K562 (cell line): Measurements from ENCODE around the gene TRAF3IP3. TPM values are rescaled to one million over a fixed set of nuclear protein-coding genes. Genes with fewer than 3 reads are reported as not detected.

Experiments used
- ATAC-seq: fragments of 200-7000 bp; cut with Tn5 transposase; 3 replicates; pipeline ENCODE4 v1.9.1; 2020; ENCODE audit warnings: moderate library complexity
- BruUV-seq: library from RNA; stranded (reverse); fragments of 400-500 nt; replicated peaks from 2 replicates; lab custom pipeline; 2021; lab: Mats Ljungman, UMichigan
- CTCF ChIA-PET: fragments of 300-600 bp; formaldehyde crosslinking; extraction: SDS; loops from one replicate; lab custom pipeline; 2021; ENCODE audit warnings: low intra/inter-chr PET ratio; lab: Yijun Ruan, JAX
- POLR2A ChIA-PET: fragments of 300-600, 350-650 bp; sonication (Branson Sonifier 250); formaldehyde crosslinking; extraction: SDS; loops from one replicate; lab custom pipeline; 2021; ENCODE audit warnings: antibody characterized with exemption, inconsistent platforms; lab: Yijun Ruan, JAX
- DNase-seq, 4 experiments: peaks; one replicate each; pipeline versions ENCODE4 v3.0.0 to v3.0.0-alpha.2; 2011 to 2018; ENCODE audit warnings: low spot score in 3 of 4, mixed read lengths in 3 of 4; ENCODE audit errors: extremely low read depth in 1 of 4
- FAIRE-seq: peaks from 2 replicates; lab custom pipeline; 2011; peaks lifted over from hg19 to GRCh38; lab: Jason Lieb, UNC
- H2AFZ ChIP-seq: 2 replicates; pipeline ENCODE4 v1.6.0; 2011; ENCODE audit warnings: low read depth, low read length, control low read depth, inconsistent platforms
- H3K27ac ChIP-seq: fragments of 200-600 bp; 3 replicates; pipeline ENCODE4 v1.8.0; 2011; ENCODE audit warnings: low read depth, mild to moderate bottlenecking, control low read depth, inconsistent platforms, low read length, moderate library complexity, mixed read lengths; ENCODE audit errors: extremely low read depth
- H3K27me3 ChIP-seq, 2 experiments: fragments of 300-600 bp in 1 of 2; 2 replicates in 1 of 2; 3 replicates in 1 of 2; pipeline versions ENCODE4 v1.6.0 to v1.8.0; 2011; ENCODE audit warnings: inconsistent platforms in 2 of 2, low read length in 2 of 2, mild to moderate bottlenecking in 1 of 2, mixed read lengths in 1 of 2, moderate library complexity in 1 of 2; ENCODE audit not compliant: control insufficient read depth in 2 of 2, insufficient read depth in 2 of 2
- H3K36me3 ChIP-seq: fragments of 300-600 bp; 3 replicates; pipeline ENCODE4 v1.8.0; 2011; ENCODE audit warnings: mild to moderate bottlenecking, low read length, inconsistent platforms; ENCODE audit not compliant: control insufficient read depth, insufficient read depth
- H3K4me1 ChIP-seq, 2 experiments: fragments of 200-600 bp in 1 of 2; replicated peaks in 1 of 2; 2 replicates in 1 of 2; 3 replicates in 1 of 2; pipeline versions ENCODE4 v1.5.1 to v1.8.0; 2011; ENCODE audit warnings: inconsistent platforms in 2 of 2, low read length in 2 of 2, mild to moderate bottlenecking in 1 of 2, mixed read lengths in 1 of 2, moderate library complexity in 1 of 2; ENCODE audit not compliant: control insufficient read depth in 2 of 2, insufficient read depth in 2 of 2
- H3K4me2 ChIP-seq: 2 replicates; pipeline ENCODE4 v1.6.1; 2011; ENCODE audit warnings: low read length, control low read depth, inconsistent platforms, mixed read lengths; ENCODE audit not compliant: insufficient read depth
- H3K4me3 ChIP-seq: fragments of 200-600 bp; sonication (generic), shearing (Covaris generic); 2 replicates; pipeline ENCODE4 v1.5.1; 2016; ENCODE audit warnings: control low read depth, inconsistent platforms
- H3K79me2 ChIP-seq: fragments of 200-600 bp; 3 replicates; pipeline ENCODE4 v1.8.0; 2011; ENCODE audit warnings: low read length, inconsistent platforms; ENCODE audit not compliant: control insufficient read depth, insufficient read depth
- H3K9ac ChIP-seq, 2 experiments: 2 replicates each; pipeline versions ENCODE4 v1.6.0 to v1.6.1; 2011; ENCODE audit warnings: low read depth in 2 of 2, low read length in 2 of 2, control low read depth in 1 of 2, inconsistent platforms in 1 of 2, mild to moderate bottlenecking in 1 of 2, mixed read lengths in 1 of 2; ENCODE audit not compliant: insufficient read depth in 1 of 2
- H3K9me1 ChIP-seq: one replicate; pipeline ENCODE4 v1.6.0; 2011; ENCODE audit warnings: inconsistent platforms, mild to moderate bottlenecking, low read length, moderate library complexity; ENCODE audit not compliant: control insufficient read depth, insufficient read depth
- H3K9me3 ChIP-seq: replicated peaks from 2 replicates; pipeline ENCODE4 v1.5.1; 2011; ENCODE audit warnings: low read depth, low read length, inconsistent platforms; ENCODE audit not compliant: control insufficient read depth, insufficient read depth
- H4K20me1 ChIP-seq: replicated peaks from 2 replicates; pipeline ENCODE4 v1.6.1; 2011; ENCODE audit warnings: low read length, inconsistent platforms, mixed read lengths; ENCODE audit not compliant: control insufficient read depth, insufficient read depth
- ATF7 ChIP-seq: fragments of 450-650 bp; IDR thresholded peaks from 2 replicates; pipeline ENCODE4 v1.7.1; 2014; ENCODE audit warnings: mild to moderate bottlenecking, moderate library complexity
- PYGO2 ChIP-seq: fragments of 450-650 bp; IDR thresholded peaks from 2 replicates; pipeline ENCODE4 v1.6.1; 2016; ENCODE audit warnings: mild to moderate bottlenecking, missing genetic modification characterization, moderate library complexity, missing compliant biosample characterization
- ZNF165 ChIP-seq: fragments of 250-450 bp; sonication (Bioruptor Pico); IDR thresholded peaks from 2 replicates; pipeline ENCODE4 v1.4.0; 2020; ENCODE audit warnings: borderline replicate concordance
- in situ Hi-C: fragments of 300-500 bp; cut with MboI; formaldehyde crosslinking; loops from 4 replicates; pipeline ENCODE4 v1.15.0; 2018; ENCODE audit warnings: inconsistent platforms, mixed read lengths
- intact Hi-C: fragments of 100-400 bp; cut with micrococcal nuclease; formaldehyde crosslinking; loops from 2 replicates; pipeline ENCODE4 v1.14.2; 2022
- polyA plus RNA-seq, 8 experiments: library from polyadenylated mRNA; depleted of rRNA in 4 of 8; stranded (reverse) in 5 of 8; unstranded in 3 of 8; fragments of >200 nt; fragmentation: Nextera tagmentation in 2 of 8; fragmentation: Illumina TruSeq in 1 of 8; extraction: Ambion mirVana in 2 of 8; extraction: Trizol in 1 of 8; gene quantifications; 2 replicates each; pipeline versions ENCODE4 v1.2.1 to v1.2.3, GENCODE V29; 2011 to 2014; ENCODE audit warnings: inconsistent platforms in 1 of 8, missing spikeins in 1 of 8
- total RNA-seq, 7 experiments: library from RNA; depleted of rRNA in 6 of 7; stranded (reverse); fragments of >200 nt in 6 of 7; fragmentation: Illumina TruSeq in 2 of 7; extraction: Trizol in 2 of 7; gene quantifications; 2 replicates each; pipeline versions ENCODE4 v1.2.1 to v1.2.3, GENCODE V29; 2011 to 2021; ENCODE audit warnings: low replicate concordance in 1 of 7

Gene TRAF3IP3
- total and polyA plus RNA-seq, 9 of the 15 experiments (the other 6 are each of a cell fraction or from before 2014, with no cell fraction given), result 0.06 to 1.1 (median 0.31) TPM

DNA sequence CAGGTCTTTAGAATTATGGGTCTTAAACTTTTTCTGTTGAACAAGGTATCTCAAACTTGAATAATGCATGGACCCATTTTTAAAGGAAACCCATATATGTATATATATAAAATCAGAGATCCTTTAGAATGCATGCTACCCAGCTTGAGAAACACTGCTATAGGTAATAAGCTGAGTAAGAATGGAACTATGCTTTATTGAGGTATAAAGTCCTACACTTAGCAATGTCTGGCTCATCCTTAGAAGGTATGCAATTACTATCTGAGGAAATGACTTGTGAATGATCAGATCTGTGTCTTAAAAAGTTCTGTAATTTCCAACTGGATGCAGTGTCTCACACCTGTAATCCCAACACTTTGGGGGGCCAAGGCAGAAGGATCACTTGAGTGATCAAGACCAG is 11.2 kb downstream of the TRAF3IP3 start:
- H3K27ac ChIP-seq, result no peak overlapping the region
- in situ Hi-C loops (no loop called here), intact Hi-C loops (no loop called here)
- H3K27me3 ChIP-seq, result peaks cover 8 to 27% of the 10 kb centered on the region in 2 experiments; a peak in 4 of 5 replicates
- DNase-seq, result no peak
- no TSS peak for BruUV-seq
- TF ChIP-seq ZNF165 (CRISPR knock-in tag), result no peak
- no peak for FAIRE-seq
- H3K4me1 ChIP-seq, result no peaks in the 10 kb centered on the region; a peak in 2 of 5 replicates
- no peaks in the 10 kb centered on the region for H3K36me3 ChIP-seq
- no peak overlapping the region for H3K4me2 ChIP-seq
- H3K9me1 ChIP-seq, result no peaks in the 10 kb centered on the region
- H4K20me1 ChIP-seq, result no peaks in the 10 kb centered on the region
- ATAC-seq, result no peak
- no peak overlapping the region for H3K9ac ChIP-seq
- H3K9me3 ChIP-seq, result no peaks in the 10 kb centered on the region; the same call in 1 of the 2 replicates
- H3K4me3 ChIP-seq, result no peak overlapping the region
- ChIA-PET POLR2A (interaction anchor here (0.8 to 1.9 kb wide), 2 partner anchors 7 to 50 kb away, joined by 3 to 5 read pairs; no protein-coding TSS in a partner anchor), CTCF (no interaction called here)
- no peaks in the 10 kb centered on the region for H3K79me2 ChIP-seq
- no peak overlapping the region for H2AFZ ChIP-seq

DNA sequence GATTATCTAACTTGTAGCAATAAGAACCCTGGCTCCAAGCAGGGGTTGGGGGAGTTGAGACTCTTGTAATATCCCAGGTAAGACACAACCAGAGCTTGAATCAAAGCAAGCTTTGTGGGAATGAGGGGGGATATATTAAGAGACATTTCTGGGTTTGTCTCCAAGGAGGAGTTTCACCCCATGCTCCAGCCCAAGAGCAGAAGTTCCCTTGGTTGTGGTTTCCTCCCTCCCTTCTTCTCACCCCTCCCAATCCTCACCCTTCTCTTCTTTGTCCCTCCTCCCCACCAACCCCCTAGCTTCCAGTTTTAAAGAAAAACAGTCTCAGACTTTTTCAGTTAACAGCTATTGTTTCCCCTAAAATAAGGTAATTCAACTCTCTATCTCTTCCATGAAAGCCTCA is 11.9 kb downstream of the TRAF3IP3 start:
- intact Hi-C loops, result no loop called here
- no peaks in the 10 kb centered on the region for H4K20me1 ChIP-seq
- DNase-seq, result no peak
- H2AFZ ChIP-seq, result no peak overlapping the region
- H3K4me3 ChIP-seq, result no peak overlapping the region
- CTCF ChIA-PET, result no interaction called here
- H3K9me1 ChIP-seq, result no peaks in the 10 kb centered on the region
- H3K79me2 ChIP-seq, result no peaks in the 10 kb centered on the region
- no peak overlapping the region for H3K27ac ChIP-seq
- H3K4me2 ChIP-seq, result no peak overlapping the region
- no peaks in the 10 kb centered on the region; the same call in 1 of the 2 replicates for H3K9me3 ChIP-seq
- ATAC-seq, result no peak
- FAIRE-seq, result no peak
- peaks cover 8 to 27% of the 10 kb centered on the region in 2 experiments; a peak in 4 of 5 replicates for H3K27me3 ChIP-seq
- no peaks in the 10 kb centered on the region; a peak in 2 of 5 replicates for H3K4me1 ChIP-seq
- in situ Hi-C loops, result no loop called here
- TF ChIP-seq PYGO2 (tag) (no peak), ATF7 (no peak)
- POLR2A ChIA-PET, result interaction anchor here (0.8 kb wide), 1 partner anchor 50 kb away, joined by 3 read pairs; no protein-coding TSS in a partner anchor
- no TSS peak for BruUV-seq
- H3K9ac ChIP-seq, result no peak overlapping the region
- H3K36me3 ChIP-seq, result no peaks in the 10 kb centered on the region
